Ecto neural progenitor cell (in vitro differentiated cells): ENCODE data around the gene SPATA31C2.
"Not testable (repeated sequence)": the region's sequence is repeated elsewhere in the genome, so short reads cannot be mapped to it uniquely, and the experiment has no call there.

ENCODE experiments used
- DNase-seq: peaks from one replicate; pipeline ENCODE4 v3.0.0-alpha.2; 2018; ENCODE audit warnings: low spot score

The SPATA31C2 gene

GRCh38 chr9:88123413-88123812, 14.9 kb downstream of the SPATA31C2 start:
- not testable (repeated sequence) for DNase-seq

GRCh38 chr9:88118121-88118520, 20.2 kb downstream of the SPATA31C2 start:
- DNase-seq: not testable (repeated sequence)

GRCh38 chr9:88114968-88115612, 23.2 kb downstream of the SPATA31C2 start:
- DNase-seq: peak; percentile 31

GRCh38 chr9:88114283-88114967, 23.9 kb downstream of the SPATA31C2 start:
- peak; percentile 34 for DNase-seq

GRCh38 chr9:88113156-88114130, 24.8 kb downstream of the SPATA31C2 start:
- DNase-seq: peak; percentile 21

- DNase-seq: no peak
These were observed 28.2 kb downstream of the SPATA31C2 start for GRCh38 chr9:88110026-88110425.

- DNase-seq: no peak
These were observed 29.5 kb downstream of the SPATA31C2 start for GRCh38 chr9:88108779-88109178.

GRCh38 chr9:88106492-88106891, 31.8 kb downstream of the SPATA31C2 start:
- DNase-seq: no peak

- no peak for DNase-seq
These were observed 45.4 kb downstream of the SPATA31C2 start for GRCh38 chr9:88092797-88093331.

GRCh38 chr9:88090151-88090581, 48.1 kb downstream of the SPATA31C2 start:
- DNase-seq: no peak

GRCh38 chr9:88087906-88088305, 50.4 kb downstream of the SPATA31C2 start:
- no peak for DNase-seq

- DNase-seq: no peak
These were observed 52.8 kb downstream of the SPATA31C2 start for GRCh38 chr9:88085476-88085875.

- DNase-seq: no peak
These were observed 53.7 kb downstream of the SPATA31C2 start for GRCh38 chr9:88084357-88085183.
